NCI-H1105 (cell line): ENCODE measurements around the gene HSCB.
"Not testable (repeated sequence)": the region's sequence is repeated elsewhere in the genome, so short reads cannot be mapped to it uniquely, and the experiment has no call there.

Source experiments
- DNase-seq: peaks from one replicate; lab custom pipeline; 2025; lab: John Stamatoyannopoulos, UW

HSCB gene

GRCh38 chr22:28741785-28742561 lies at the start of gene HSCB, which contains the start of gene CHEK2:
HSCB (plus strand) TSS chr22:28742039; CDS start chr22:28742096, 57 bp downstream.
CHEK2 (minus strand) TSS chr22:28741820; CDS start chr22:28734721, 7,099 bp downstream.
- peak; percentile 96 for DNase-seq

GRCh38 chr22:28693041-28693760 lies 48.6 kb upstream of the HSCB start:
- DNase-seq = not testable (repeated sequence)

DNA sequence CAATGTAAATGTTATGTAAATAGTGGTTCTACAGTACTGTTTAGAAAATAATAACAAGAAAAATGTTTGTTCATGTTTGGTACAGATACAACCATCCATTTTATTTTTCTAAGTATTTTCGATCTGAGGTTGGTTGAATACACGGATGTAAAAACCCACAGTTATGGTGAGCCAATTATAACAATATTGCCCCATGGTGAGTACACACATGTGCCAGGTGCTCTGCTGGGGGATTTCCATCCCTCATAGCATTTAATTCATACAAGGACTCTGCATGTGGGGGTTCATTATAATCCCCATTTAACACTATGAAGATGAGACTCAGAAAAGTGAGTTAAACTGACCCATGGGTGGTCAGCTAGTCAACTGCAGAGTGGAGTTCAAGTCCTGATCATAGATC lies 38.9 kb upstream of the HSCB start:
- DNase-seq = no peak

DNA sequence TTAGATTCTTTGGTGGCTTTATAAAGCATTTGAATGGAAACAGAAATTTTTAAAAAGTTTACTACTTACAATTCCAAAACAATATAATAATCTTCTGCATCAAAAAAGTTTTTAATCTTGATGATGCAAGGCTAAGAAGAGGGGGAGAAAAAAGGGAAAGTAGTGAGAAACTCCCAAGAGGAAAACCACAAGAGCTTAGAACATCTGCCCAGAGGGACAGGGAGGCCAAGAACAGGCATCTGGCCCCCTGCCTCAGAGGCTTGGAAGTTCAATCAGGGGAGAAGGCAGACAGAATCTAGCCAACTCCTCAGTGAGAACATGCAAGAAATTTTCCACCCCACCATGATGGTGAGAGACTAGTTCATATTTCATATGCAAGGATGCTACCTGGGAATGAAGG lies 38.4 kb upstream of the HSCB start:
- no peak for DNase-seq

GRCh38 chr22:28706845-28707244 lies 35.0 kb upstream of the HSCB start:
- DNase-seq = no peak

DNA sequence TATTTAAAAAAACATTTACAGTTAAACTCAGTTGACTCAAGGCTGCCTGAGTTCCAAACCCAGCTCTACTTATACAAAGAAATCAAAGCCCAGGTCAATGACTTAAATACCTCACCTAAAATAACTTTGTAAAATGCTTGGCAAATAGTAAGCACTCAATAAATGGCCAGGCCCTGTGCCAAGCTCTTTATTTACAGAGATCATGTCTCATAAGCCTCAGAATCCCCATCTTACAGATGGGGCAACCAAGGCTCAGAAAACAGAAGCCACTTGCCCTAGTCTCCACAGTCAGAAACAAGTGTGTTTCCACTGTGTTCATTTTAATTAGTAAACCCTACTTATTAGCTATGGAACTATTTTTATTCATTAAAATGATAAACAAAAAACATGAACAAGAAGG lies 31.7 kb upstream of the HSCB start:
- no peak for DNase-seq

- no peak for DNase-seq
Observed at GRCh38 chr22:28710576-28711191, 31.2 kb upstream of the HSCB start.

DNA sequence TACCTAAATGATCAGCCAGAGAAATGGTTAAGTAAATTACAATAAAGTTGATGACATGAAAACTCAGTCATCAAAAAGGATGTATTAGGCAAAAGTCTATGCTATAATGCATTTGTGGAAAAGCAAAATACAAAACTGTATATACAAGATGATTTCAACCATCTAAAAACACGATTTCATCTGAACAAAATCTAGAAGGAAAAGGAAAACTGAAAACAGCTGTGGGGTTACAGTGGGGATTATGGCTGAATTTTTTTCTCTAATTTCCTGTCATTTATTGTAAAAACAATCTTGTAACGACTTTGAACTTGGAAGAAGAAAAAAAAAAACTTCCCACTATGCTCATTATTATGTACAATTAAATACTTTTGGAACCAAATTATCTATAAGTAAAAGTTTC lies 30.5 kb upstream of the HSCB start:
- DNase-seq = no peak

DNA sequence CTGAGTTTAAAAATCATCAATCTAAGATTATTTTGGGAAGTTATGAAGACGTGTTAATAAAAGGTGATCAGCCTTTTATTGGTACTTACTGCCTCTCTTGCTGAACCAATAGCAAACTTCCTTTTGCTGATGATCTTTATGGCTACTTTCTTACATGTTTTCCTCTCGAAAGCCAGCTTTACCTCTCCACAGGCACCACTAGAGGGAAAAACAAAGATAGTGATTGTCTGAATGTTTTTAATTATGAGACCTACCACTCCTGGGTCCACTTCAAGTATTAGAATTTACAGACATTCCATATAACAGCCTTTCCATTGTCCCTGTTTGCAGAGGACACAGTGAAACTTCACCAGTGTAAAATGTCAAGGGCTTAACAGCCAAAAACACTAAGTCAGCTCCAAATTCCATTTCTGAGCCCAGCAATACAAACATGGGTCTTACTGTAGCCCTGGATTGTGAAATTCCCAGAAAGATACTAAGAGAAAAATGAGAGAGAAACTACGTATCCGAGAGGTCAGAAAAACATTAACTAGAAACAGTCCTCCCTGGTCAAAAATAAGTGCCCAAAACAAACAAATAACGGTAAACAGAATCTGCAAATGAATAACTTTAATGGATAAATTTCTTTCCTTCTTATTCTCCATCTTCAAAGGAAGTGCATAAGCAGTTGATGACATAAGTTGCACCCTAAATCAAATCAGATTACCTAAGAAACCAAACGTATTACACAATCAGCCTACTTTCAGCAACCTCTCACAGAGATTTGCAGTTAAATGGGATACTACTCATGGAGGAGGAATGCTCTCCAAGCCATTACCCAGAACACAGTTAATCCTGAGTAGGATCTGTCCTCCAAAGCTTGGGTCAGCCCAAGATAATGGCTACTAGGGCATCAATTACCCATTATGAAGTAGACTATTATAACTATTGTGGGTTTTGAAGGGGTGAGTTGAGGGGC lies 29.7 kb upstream of the HSCB start:
- DNase-seq = no peak

DNA sequence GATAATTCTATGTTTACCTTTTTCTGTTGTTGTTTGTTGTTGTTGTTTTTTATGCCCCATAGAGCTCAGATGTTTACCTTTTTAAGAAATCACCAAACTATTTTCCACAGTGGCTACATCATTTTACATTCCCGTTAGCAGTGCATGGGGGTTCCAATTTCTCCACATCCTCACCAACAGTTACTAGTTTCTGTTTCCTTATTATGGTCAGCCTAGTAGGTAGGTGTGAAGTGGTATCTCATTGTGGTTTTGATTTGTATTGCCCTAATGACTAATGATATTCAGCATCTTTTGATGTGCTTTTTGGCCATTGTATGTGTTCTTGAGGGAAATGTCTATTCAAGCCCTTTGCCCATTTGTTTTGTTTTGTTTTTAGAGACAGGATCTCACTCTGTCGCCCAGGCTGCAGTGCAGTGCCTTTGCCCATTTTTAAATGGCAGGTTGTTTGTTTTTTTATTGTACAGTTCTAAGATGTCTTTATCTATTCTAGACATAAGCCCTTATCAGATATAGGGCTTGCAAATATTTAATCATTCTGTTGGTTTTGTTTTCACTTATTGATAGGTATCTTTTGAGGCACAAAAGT lies 27.7 kb upstream of the HSCB start:
- no peak for DNase-seq

- DNase-seq = no peak
Observed at GRCh38 chr22:28715611-28716010, 26.2 kb upstream of the HSCB start.

GRCh38 chr22:28716686-28717085 lies 25.2 kb upstream of the HSCB start:
- no peak for DNase-seq

DNA sequence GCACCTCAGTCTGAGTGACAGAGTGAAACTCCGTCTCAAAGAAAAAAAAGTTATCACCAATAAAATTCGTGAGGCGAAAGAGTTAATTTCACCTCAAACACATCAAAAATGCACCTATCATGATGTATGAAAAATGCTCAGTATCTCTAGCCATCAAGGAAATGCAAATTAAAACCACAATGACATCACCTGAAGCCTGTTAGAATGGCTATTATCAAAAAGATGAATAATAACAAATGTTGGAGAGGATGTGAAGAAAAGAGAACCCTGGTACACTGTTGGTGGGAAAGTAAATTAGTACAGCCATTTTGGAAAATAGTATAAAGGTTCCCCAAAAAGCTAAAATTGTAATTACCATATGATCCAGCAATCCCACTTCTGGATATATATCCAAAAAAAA lies 23.8 kb upstream of the HSCB start:
- no peak for DNase-seq

DNA sequence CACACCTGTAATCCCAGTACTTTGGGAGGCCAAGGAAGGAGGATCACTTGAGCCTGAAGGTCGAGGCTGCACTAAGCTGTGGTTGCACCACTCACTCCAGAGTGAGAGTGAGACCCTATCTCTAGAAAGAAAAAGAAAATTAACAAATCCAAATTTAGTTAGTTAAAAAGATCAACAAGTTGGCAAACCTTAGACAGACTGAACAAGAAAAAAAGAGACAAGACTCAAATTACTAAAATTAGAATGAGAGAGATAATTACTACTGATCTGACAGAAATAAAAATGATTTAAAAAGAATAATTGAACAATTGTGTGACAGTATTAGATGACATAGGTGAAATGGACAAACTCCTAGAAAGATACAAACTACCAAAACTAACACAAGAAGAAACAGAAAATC lies 13.8 kb upstream of the HSCB start:
- no peak for DNase-seq

DNA sequence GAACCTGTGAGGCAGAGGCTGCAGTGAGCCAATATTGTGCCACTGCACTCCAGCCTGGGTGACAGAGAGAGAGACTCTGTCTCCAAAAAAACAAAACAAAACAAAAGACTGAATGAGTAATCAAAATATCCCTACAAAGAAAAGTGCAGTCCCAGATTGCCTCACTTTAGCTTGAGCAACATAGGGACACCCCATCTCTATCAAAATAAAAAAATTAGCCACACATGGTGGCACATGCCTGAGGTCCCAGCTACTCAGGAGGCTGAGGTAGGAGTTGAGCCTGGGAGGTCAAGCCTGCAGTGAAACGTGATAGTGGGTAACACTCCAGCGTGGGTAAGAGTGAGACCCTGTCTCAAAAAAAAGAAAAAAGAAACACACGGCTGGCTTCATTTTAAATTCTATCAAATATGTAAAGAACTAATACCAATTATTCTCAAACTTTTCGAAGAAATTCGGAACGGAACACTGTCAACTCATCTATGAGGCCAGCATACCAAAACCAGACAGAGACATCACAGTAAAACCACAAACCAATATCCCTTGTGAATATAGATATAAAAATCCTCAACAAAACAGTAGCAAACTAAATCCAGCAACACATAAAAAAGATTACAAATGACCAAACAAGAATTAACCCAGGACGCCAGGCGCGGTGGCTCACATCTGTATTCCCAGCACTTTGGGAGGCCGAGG lies 13.1 kb upstream of the HSCB start:
- no peak for DNase-seq

- no peak for DNase-seq
Observed at GRCh38 chr22:28730179-28730578, 11.7 kb upstream of the HSCB start.

DNA sequence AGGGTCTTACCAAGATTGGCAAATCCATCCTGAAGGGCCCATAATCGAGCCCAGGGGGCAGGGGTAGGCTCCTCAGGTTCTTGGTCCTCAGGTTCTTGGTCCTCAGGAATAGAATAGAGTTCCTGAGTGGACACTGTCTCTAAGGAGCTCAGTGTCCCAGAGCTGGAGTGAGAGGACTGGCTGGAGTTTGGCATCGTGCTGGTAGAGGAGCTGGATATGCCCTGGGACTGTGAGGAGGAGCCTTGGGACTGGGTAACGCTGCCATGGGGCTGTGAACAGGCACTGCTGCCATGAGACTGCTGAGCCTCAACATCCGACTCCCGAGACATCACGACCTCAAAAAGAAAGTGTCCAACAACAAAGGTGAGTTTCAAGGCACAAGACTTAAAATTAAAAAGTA lies 7.4 kb upstream of the HSCB start:
- DNase-seq = no peak

- DNase-seq = no peak
Observed at GRCh38 chr22:28736301-28737155, 5.3 kb upstream of the HSCB start.

DNA sequence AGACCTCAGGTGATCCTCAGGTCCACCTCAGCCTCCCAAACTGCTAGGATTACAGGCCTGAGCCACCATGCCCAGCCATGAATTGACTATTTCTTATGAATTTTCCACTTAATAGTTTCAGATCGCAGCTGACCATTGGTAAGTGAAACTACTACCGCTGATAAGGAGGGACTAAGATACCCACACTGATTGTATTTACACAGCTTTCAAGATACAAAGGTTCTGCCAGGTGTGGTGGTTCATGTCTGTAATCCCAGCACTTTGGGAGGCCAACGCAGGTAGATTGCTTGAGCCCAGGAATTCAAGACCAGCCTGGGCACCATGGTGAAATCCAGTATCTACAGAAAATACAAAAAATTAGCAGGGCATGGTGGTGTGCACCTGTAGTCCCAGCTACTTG lies 4.1 kb upstream of the HSCB start:
- DNase-seq = no peak

DNA sequence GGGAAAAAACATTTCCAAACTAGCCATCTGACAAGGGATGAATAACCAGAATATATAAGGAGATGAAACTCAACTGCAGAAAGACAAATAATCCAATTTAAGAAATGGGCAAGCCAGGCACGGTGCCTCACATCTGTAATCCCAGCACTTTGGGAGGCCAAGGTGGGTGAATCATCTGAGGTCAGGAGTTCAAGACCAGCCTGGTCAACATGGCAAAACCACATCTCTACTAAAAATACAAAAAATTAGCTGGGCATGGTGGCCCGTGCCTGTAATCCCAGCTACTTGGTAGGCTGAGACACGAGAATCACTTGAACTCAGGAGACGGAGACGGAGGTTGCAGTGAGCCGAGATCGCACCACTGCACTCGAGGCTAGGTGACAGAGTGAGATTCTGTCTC lies 3.0 kb upstream of the HSCB start:
- DNase-seq = not testable (repeated sequence)
